ENCODE results near the gene LCP2. TPM values are rescaled to one million over a fixed set of nuclear protein-coding genes. Genes with fewer than 3 reads are reported as not detected.

LCP2 gene
- total RNA-seq, 1 donor from 2014 or later, result not detected

DNA sequence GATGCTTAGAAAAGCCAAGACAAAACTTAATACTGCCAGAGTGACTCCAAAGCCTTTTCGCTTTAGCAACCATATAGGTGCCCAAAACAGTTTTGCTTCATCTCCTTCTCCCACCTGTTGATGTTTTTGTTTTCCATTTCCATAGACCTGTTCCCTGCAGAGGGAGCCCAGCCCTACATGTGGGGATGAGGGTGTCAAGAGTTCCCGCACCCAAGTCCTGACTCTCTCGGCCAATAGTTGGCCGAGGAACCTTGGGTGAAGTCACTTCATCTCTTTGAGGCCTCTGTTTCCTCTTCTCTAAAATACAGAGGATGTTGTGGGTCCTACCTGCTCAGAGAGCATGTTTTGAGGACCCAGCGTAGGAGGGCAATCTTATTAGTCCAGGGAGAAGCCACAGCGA, 38.5 kb upstream of the LCP2 start:
- peaks cover 8% of the 10 kb centered on the region for H3K4me1 Mint-ChIP-seq
- H3K9me3 Mint-ChIP-seq, result no peaks in the 10 kb centered on the region
- peaks cover 2% of the 10 kb centered on the region for H3K27me3 Mint-ChIP-seq (ENCODE audit: low read depth)
- no peak overlapping the region for H3K27ac Mint-ChIP-seq
- H3K36me3 Mint-ChIP-seq, result no peaks in the 10 kb centered on the region
- no peak overlapping the region for H3K4me3 Mint-ChIP-seq
- TF ChIP-seq, protein P1, sequence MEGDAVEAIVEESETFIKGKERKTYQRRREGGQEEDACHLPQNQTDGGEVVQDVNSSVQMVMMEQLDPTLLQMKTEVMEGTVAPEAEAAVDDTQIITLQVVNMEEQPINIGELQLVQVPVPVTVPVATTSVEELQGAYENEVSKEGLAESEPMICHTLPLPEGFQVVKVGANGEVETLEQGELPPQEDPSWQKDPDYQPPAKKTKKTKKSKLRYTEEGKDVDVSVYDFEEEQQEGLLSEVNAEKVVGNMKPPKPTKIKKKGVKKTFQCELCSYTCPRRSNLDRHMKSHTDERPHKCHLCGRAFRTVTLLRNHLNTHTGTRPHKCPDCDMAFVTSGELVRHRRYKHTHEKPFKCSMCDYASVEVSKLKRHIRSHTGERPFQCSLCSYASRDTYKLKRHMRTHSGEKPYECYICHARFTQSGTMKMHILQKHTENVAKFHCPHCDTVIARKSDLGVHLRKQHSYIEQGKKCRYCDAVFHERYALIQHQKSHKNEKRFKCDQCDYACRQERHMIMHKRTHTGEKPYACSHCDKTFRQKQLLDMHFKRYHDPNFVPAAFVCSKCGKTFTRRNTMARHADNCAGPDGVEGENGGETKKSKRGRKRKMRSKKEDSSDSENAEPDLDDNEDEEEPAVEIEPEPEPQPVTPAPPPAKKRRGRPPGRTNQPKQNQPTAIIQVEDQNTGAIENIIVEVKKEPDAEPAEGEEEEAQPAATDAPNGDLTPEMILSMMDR (IDR thresholded peaks at IDR 0.05; ENCODE audit: unreplicated experiment), result no peak
- DNase-seq (ENCODE audit: low spot score in 2 of 2, unreplicated experiment in 2 of 2), result no peak

DNA sequence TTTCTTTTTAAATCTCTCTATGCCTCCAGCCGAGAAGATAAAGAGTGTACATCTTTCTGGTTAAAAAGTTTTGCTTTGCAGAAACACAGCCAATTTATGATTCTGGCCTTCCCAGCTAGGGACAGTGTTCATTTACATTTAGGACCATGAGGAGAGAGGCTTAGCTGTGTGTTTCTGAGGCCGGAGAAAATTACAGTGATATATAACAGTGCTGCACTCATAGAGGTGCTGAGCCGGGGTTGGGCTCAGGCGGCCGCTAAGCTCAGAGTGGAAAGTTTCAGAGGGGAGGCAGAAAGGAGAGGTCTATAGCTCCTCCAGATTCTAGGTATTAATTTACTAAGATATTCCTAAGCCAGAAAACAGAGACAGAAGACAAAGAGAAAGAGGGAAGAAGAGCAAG, 37.0 kb upstream of the LCP2 start:
- H3K9me3 Mint-ChIP-seq, result no peaks in the 10 kb centered on the region
- H3K4me1 Mint-ChIP-seq, result peaks cover 8% of the 10 kb centered on the region
- H3K27ac Mint-ChIP-seq, result no peak overlapping the region
- peaks cover 2% of the 10 kb centered on the region for H3K27me3 Mint-ChIP-seq (ENCODE audit: low read depth)
- no peak for DNase-seq (ENCODE audit: low spot score in 2 of 2, unreplicated experiment in 2 of 2)
- TF ChIP-seq, protein P1 (IDR thresholded peaks at IDR 0.05; ENCODE audit: unreplicated experiment), result no peak
- H3K36me3 Mint-ChIP-seq, result no peaks in the 10 kb centered on the region
- H3K4me3 Mint-ChIP-seq, result no peak overlapping the region

DNA sequence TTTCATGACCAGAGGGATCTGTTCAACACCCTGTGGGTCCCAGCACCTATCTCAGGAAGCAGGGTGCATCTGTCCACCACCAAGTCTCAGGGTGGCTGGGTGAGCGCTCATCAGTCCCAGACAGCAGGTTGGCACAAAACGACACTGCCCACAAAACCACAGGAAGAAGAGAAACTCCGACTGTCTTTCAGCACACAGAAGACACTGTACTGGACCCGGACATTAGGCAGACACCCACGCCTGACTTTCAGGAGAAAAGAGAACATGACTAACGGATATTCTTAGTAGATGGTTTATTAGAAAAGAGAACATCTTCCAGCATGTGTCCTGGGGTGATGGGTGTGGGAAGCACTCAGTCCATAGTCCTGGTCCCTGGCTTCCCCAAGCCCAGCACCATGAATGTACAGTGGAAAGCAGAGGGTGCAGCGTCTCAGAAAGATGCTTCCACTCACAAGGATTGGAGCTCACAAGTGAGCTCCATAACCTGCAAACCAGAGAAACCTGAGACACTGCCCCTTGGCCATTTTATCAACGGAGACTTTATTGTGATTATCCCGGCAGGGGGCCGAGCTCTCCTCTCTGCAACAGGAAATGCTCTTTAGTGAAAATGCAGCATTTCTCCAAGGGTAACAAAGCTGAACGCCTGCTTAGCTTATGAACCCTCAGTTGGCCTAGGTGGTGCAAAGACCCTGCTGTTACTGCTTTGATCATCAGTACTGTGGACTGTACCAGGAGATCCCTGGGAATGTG, 35.8 kb upstream of the LCP2 start:
- TF ChIP-seq, protein P1 (IDR thresholded peaks at IDR 0.05; ENCODE audit: unreplicated experiment), result no peak
- no peak for DNase-seq (ENCODE audit: low spot score in 2 of 2, unreplicated experiment in 2 of 2)
- Mint-ChIP-seq H3K9me3 (no peaks in the 10 kb centered on the region), H3K27ac (no peak overlapping the region), H3K36me3 (no peaks in the 10 kb centered on the region), H3K4me1 (peaks cover 8% of the 10 kb centered on the region), H3K27me3 (ENCODE audit: low read depth) (peaks cover 1% of the 10 kb centered on the region), H3K4me3 (no peak overlapping the region)

DNA sequence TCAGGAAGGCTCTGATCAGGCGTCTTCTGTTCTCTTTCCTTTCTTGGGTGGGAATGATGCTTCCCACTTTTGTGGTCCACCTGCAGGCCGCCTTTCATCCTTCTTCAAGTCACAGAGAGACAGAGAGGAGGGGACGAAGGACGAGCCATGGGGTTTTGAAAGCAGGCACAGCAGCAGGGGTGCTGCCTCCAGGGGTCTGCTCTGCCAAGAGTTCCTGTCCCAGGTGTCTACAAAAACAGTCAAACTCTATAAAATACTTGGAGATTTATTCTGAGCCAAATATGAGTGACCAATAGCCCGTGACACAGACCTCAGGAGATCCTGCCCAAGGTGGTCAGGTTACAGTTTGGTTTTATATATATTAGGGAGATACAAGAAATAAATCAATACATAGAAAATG, 34.5 kb upstream of the LCP2 start:
- Mint-ChIP-seq H3K4me1 (peaks cover 8% of the 10 kb centered on the region), H3K27me3 (ENCODE audit: low read depth) (no peaks in the 10 kb centered on the region), H3K4me3 (no peak overlapping the region), H3K27ac (no peak overlapping the region), H3K36me3 (no peaks in the 10 kb centered on the region), H3K9me3 (no peaks in the 10 kb centered on the region)
- no peak for DNase-seq (ENCODE audit: low spot score in 2 of 2, unreplicated experiment in 2 of 2)
- TF ChIP-seq, protein P1 (IDR thresholded peaks at IDR 0.05; ENCODE audit: unreplicated experiment), result no peak

DNA sequence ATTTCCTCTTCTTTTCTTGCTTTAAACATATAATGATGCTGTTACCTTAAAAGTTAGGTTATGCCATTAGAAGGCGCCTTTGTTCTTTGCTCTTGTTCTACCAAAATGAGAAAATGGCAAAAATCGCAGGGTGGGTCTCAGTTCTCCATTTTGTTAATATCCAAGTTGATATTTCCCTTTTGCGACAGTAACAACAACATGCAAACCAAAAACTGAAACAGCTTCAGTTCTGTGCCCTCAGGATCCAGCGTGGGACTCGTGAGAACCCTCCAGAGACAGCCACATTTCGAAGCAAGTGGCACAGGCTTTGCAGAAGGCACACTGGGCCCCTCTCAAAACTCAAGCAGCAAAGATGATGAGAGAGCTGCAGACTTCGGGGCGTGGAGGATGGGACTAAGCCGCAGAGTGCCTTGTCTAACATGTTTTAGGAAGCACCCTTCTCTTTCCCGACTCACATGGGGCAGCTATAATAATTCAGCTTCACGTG, 33.0 kb upstream of the LCP2 start:
- Mint-ChIP-seq H3K27ac (no peak overlapping the region), H3K27me3 (ENCODE audit: low read depth) (no peaks in the 10 kb centered on the region), H3K36me3 (no peaks in the 10 kb centered on the region), H3K9me3 (no peaks in the 10 kb centered on the region), H3K4me3 (no peak overlapping the region), H3K4me1 (peaks cover 8% of the 10 kb centered on the region)
- TF ChIP-seq, protein P1 (IDR thresholded peaks at IDR 0.05; ENCODE audit: unreplicated experiment), result no peak
- no peak for DNase-seq (ENCODE audit: low spot score in 2 of 2, unreplicated experiment in 2 of 2)
